Measurements from ENCODE around the gene BIRC7.

BIRC7 gene

DNA sequence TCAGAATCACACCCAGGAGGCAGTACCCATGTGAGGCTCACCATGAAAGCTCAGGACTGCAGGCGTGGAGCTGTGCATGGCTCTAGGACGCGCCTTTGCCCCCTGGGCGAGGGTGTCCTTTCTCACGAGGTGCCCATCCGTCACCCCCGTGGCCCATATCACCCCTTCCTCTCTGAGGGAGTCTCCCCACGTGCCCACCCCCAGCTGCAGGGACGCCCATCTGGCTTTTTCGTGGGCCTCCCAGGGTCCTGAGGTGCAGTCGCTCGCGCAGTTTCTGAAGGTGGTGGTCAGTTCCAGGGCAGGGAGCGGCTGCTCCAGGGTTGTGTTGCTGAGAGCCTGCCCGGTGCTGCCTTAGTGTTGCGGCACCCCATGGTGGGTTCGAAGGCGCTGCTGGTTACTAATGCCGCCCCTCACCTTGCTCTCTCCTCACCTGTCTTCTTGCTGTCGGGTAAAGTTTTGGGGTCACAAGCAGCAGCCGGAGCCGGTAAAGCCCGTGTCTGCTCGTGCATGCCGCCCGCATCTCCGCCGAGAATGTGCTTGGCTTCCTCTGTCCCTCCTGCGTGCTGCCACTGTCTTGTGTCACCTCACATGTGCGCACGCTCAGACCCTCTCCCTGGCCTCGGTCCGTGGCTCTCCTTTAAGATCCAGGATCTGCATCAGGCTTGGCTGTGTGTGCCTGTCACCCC, 47.8 kb downstream of the BIRC7 start:
- H3K27me3 Mint-ChIP-seq: no peaks in the 10 kb centered on the region
- peak; percentile 24 for ATAC-seq
- H3K27ac Mint-ChIP-seq: peak overlapping the region in 1 of 2 donors; percentile 76
- H3K9me3 Mint-ChIP-seq: no peaks in the 10 kb centered on the region
- no peak for DNase-seq
- no peaks in the 10 kb centered on the region for H3K4me1 Mint-ChIP-seq
- H3K4me3 Mint-ChIP-seq: peak overlapping the region; percentile 71 to 76

DNA sequence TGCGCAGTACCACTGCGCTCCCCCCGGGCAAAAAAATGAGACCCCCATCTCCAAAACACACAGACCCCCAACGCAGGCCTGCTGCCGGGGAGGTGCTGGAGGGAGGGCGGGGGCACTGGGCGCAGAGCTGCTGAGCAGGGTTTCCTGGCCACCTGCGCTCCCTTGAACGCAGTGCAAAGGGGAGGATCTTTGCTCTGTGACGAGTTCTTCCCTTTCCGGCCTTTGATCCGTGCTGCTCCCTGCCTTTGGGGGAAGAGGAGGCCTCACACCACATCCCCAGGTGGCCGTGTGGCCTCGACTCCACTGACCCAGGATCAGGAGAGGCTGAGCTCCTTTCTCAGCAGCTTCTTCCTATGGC, 48.4 kb downstream of the BIRC7 start:
- ATAC-seq (peak; percentile 70), DNase-seq (no peak)
- peak overlapping the region; percentile 71 to 76 for H3K4me3 Mint-ChIP-seq
- no peaks in the 10 kb centered on the region for H3K4me1 Mint-ChIP-seq
- H3K27ac Mint-ChIP-seq: peak overlapping the region; percentile 22 to 76
- H3K9me3 Mint-ChIP-seq: no peaks in the 10 kb centered on the region
- no peaks in the 10 kb centered on the region for H3K27me3 Mint-ChIP-seq

DNA sequence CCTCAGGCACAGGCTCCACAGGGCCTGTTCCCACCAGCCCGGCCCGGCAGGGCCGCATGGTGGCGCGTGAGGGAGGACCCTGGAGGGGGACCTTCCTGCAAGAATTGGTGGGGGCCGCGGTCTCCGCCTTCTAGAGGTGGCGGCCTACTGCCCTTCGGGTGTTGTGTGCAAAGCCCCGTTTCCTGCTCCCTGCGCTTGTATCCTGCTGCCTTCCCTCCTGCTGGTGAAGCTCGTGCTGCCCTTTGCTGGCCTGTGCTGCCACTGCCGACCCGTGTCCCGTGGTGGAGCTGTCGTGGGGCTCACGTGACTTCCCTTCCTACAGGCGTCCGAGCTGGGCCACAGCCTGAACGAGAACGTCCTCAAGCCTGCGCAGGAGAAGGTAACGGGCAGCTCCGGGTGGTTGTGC, 48.8 kb downstream of the BIRC7 start:
- Mint-ChIP-seq H3K4me1 (no peaks in the 10 kb centered on the region), H3K9me3 (no peaks in the 10 kb centered on the region), H3K27ac (no peak overlapping the region), H3K27me3 (no peaks in the 10 kb centered on the region), H3K4me3 (peak overlapping the region; percentile 71 to 76)
- ATAC-seq (peak; percentile 33), DNase-seq (no peak)

DNA sequence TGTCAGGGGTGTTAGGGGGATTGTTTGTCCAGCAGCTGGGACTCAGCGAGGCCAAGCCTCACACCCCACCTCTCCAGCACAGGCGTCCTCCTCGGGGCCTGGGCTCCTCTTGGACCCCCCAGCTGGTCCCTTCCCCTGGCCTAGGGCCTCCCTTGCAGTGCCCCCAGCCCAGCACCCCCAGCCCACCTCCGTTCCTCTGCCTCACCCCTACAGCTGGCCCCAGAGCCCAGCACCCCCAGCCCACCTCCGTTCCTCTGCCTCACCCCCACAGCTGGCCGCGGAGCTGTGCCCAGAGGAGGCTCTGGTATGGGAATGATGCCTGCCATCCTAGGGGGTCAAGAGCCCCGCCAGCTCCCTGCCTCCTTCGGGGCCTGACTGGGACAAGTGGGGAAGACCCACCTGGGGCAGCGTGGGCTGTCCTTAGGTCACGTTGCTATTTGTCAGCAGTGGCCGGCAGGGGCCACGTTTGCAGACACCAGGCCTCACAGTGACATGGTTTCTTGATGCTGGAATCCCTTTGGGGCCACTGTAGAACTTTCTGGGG, 49.3 kb downstream of the BIRC7 start:
- DNase-seq (no peak), ATAC-seq (no peak)
- H3K27ac Mint-ChIP-seq: peak overlapping the region in 1 of 2 donors; percentile 74
- H3K27me3 Mint-ChIP-seq: no peaks in the 10 kb centered on the region
- no peaks in the 10 kb centered on the region for H3K9me3 Mint-ChIP-seq
- peak overlapping the region; percentile 71 for H3K4me3 Mint-ChIP-seq
- no peaks in the 10 kb centered on the region for H3K4me1 Mint-ChIP-seq

DNA sequence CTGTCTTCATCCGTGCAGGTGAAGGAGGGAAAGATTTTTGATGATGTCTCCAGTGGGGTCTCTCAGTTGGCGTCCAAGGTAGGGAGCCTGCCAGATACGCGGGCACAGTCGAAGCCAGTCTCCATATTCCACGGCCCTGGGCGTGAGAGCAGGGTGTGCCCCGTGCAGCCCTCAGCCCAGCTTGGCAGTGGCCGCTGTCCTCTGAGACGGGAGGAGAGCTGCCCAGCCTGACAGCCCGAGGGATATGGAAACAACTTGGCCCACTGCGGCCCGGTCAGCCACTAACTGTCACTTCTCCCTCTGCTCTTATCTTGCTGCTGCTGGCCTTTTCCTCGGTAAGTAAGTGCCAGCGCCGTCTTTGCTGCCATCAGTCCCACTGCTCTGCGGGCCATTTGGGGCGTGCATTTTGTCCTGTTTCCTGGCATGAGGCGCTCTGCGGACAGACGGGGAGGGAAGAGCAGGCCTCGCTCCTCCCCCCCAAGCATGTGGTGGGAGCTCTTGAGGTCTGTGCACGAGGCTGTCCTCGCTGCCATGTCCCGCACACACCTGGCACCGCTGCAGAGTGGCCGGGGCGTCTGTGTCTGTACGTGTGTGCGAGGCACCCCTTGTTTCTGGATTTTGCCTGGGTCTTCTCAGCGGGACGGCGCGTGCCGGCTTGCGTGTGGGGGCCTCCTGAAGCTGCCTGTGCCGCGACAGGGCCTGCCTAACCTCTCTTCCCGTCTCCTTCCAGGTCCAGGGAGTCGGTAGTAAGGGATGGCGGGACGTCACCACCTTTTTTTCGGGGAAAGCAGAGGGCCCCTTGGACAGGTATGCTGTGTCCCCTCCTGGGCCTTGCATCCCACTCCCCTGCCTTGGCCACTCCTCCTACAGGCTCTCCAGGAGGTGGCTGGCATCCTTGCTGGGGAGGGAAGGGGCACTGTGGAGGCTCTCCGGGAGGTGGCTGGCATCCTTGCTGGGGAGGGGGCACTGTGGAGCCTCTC, 50.2 kb downstream of the BIRC7 start:
- H3K27ac Mint-ChIP-seq: peak overlapping the region in 1 of 2 donors; percentile 19
- peak overlapping the region in 1 of 2 donors; percentile 37 for H3K4me3 Mint-ChIP-seq
- no peaks in the 10 kb centered on the region for H3K27me3 Mint-ChIP-seq
- DNase-seq: no peak
- no peak for ATAC-seq
- peaks cover 6% of the 10 kb centered on the region for H3K4me1 Mint-ChIP-seq
- no peaks in the 10 kb centered on the region for H3K9me3 Mint-ChIP-seq

DNA sequence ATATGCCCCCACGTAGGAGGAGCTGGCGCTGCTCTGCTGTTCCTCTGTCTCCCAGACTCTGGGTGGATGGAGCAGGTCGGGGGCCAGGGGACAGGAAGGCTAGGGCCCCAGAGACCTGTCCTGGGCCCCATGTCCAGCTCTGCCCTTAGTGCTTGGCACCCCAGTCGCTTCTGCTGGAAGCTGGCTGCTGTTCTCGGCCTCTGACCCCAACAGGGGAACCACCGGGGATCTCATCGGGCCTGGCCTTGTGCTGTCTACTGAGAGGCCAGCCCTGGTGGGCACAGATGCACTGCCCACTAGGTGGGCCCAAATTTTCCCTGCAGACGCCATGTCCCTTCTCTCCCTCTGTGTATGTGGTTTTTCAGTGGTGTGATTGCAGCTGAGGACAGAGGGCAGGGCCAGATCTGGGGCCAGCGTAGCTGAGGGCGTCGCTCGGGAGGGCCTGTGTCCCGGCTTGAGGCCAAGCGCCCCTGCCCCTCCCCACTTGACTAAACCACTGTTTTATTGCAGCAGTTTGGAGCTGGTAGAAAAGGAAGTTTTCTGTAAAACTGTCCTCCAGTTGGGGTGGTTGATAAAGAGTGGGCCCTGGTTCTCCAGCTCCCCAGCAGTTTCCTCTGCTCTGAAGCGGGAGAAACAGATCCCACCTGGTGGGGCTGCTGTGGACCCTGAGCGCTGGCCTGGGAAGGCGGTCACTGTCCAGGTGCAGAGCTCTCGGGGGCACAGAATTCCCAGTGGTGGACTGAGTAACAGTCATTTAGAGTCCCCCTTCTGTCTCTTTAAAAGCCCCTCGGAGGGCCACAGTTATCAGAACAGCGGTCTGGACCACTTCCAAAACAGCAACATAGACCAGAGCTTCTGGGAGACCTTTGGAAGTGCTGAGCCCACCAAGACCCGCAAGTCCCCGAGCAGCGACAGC, 51.3 kb downstream of the BIRC7 start:
- no peak for ATAC-seq
- DNase-seq: no peak
- Mint-ChIP-seq H3K27me3 (no peaks in the 10 kb centered on the region), H3K4me3 (no peak overlapping the region), H3K9me3 (no peaks in the 10 kb centered on the region), H3K4me1 (peaks cover 7% of the 10 kb centered on the region), H3K27ac (peak overlapping the region in 1 of 2 donors; percentile 46)

DNA sequence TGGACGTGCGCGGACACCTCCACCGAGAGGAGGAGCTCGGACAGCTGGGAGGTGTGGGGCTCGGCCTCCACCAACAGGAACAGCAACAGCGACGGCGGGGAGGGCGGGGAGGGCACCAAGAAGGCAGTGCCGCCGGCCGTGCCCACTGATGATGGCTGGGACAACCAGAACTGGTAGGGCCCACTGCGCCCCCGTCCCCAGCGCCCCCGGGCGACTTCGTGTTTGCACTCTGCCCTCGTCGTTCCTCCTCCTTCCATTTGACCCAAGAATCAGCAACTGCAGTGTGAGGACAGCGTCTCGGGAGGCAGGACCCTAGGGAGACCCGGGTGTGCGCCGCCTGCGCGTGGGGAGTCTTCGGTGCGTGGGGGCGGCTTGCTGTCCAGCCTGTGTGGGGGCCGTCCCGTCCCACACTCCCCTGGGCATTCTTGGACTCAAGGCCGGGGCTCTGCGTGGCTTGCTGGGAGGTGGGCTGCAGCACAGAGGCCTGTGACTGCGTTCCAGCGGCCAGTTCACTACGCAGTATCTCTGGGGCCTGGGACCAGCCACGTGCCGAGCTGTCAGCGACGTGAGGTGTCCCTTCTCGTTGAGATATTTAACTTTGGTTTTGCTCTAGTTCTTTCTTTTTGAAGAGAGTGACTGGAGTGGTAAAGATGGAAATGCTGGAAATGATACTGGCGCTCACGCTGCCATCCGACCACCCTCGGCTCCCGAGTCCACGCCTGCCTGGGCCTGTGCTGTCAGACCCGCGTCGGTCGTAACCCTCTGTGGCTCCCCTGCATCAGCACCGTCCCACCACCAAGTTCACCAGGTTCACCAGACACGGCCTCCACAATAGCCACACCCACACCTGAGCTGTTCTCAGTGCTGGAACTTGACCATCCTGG, 52.2 kb downstream of the BIRC7 start:
- no peak overlapping the region for H3K4me3 Mint-ChIP-seq

DNA sequence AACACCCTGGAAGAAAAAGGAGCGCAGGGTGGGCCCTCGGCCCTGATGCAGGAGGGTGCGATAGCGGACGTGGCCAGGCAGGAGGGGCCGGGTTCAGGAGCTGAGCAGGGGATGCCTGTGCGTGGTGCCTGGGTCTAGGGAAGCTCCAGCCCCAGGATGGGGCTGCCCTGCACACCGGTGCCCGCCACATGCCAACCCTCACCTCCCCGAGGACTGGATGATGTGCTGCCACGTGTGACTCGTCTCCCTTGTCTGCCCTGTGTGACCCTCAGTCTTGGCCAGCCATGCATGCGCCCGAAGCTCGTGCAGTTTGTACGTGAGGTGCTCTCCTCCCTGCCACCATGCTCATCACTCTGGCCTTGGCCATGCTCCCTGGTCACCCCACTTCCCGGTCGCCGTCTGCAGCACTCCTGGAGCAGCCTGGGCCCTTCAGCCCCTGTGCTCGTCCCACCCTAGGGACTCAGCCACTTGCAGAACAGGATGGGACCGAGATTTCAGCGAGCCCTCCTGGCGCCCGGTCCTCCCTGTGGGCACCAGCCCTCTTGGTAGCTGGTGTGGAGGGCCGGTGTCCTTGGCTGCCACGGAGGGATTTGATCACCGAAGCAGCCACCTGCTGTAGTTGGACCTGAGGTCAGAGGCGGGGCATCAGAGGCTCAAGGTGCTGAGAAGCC, 53.0 kb downstream of the BIRC7 start:
- H3K9me3 Mint-ChIP-seq: no peaks in the 10 kb centered on the region
- H3K4me1 Mint-ChIP-seq: peaks cover 7% of the 10 kb centered on the region
- no peak overlapping the region for H3K4me3 Mint-ChIP-seq

More for the DNA sequence above, 52.2 kb downstream of the BIRC7 start:
- Mint-ChIP-seq H3K9me3 (no peaks in the 10 kb centered on the region), H3K27me3 (no peaks in the 10 kb centered on the region), H3K27ac (no peak overlapping the region), H3K4me1 (peaks cover 7% of the 10 kb centered on the region)
- DNase-seq (no peak), ATAC-seq (no peak)

DNA sequence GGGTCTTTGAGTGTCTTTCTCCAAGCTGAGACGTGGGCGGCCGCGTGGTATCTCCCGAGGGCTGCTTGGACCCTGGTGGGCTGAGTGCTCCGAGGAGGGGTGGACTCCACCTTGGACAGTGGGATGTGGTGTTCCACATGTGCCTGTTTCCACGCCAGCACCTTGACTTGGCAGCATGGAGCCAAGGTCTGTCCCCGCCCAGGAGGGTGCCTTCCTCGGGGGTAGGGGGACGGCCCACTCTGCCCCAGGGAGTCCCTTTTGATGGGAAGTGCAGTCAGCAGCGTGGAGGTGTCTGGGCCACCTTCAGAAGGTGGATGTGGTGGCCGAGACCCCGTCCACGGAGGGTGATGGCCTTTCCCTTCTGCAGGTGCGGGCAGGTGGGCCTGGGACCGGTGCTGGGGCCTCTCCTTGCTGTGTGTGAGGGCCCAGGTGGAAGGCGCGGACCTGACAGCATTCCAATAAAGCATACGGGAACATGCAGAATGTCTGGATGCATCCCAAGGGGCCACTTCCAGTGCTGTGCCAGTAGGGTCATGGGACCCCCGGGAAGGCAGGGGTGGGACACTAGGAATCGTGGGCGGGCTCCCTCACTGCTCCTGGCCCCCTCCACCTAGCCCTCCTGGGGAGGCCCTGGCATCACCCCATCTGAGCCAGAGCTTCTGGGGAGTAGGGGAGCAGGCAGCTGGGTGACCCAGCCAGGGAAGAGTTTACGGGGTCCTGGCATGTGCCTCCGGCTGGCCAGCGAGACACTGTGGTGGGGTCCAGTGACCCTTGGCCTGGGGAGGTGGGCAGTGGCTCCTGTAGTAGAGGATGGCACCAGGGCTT, 53.8 kb downstream of the BIRC7 start:
- peak overlapping the region; percentile 58 to 82 for H3K27ac Mint-ChIP-seq
- no peak for DNase-seq
- peaks cover 7% of the 10 kb centered on the region for H3K4me1 Mint-ChIP-seq
- peaks cover 1% of the 10 kb centered on the region for H3K27me3 Mint-ChIP-seq
- no peak for ATAC-seq
- H3K4me3 Mint-ChIP-seq: no peak overlapping the region
- no peaks in the 10 kb centered on the region for H3K9me3 Mint-ChIP-seq

More for the DNA sequence above, 53.0 kb downstream of the BIRC7 start:
- Mint-ChIP-seq H3K27ac (no peak overlapping the region), H3K27me3 (no peaks in the 10 kb centered on the region)
- DNase-seq (no peak), ATAC-seq (no peak)
